Body of pancreas (tissue), 4 donors: Measurements from ENCODE around the gene ACYP2. TPM values are rescaled to one million over a fixed set of nuclear protein-coding genes. Genes with fewer than 3 reads are reported as not detected.

Experiments used
- ATAC-seq: fragments of 150-250 bp; one replicate; pipeline ENCODE4 v1.9.1; 2016
- DNase-seq, 4 donors: peaks; one replicate each; pipeline ENCODE4 v3.0.0-alpha.2; 2019
- H3K27ac ChIP-seq, 4 donors: fragments of 200-600 bp; sonication (generic); 1 replicate in 3 of 4; 2 replicates in 1 of 4; pipeline versions ENCODE4 v1.5.1 to v1.6.1; 2016 to 2019; ENCODE audit warnings: mild to moderate bottlenecking in 1 of 4, mixed read lengths in 1 of 4, moderate library complexity in 1 of 4
- H3K27me3 ChIP-seq, 2 donors: fragments of 200-600 bp; sonication (generic); one replicate each; pipeline ENCODE4 v1.6.0; 2016; ENCODE audit warnings: mild to moderate bottlenecking in 1 of 2
- H3K36me3 ChIP-seq, 2 donors: fragments of 200-600 bp; sonication (generic); replicated peaks in 1 of 2; 2 replicates each; pipeline ENCODE4 v1.5.1; 2016; ENCODE audit warnings: low read depth in 2 of 2; ENCODE audit not compliant: insufficient read depth in 1 of 2
- H3K4me1 ChIP-seq: fragments of 200-600 bp; sonication (generic); one replicate; pipeline ENCODE4 v1.6.0; 2016
- H3K4me3 ChIP-seq, 2 donors: fragments of 200-600 bp; sonication (generic); 1 replicate in 1 of 2; 2 replicates in 1 of 2; pipeline ENCODE4 v1.5.1; 2016 to 2019
- H3K9me3 ChIP-seq, 3 donors: fragments of 200-600 bp; sonication (generic); 1 replicate in 2 of 3; 2 replicates in 1 of 3; pipeline ENCODE4 v1.5.1; 2016
- CTCF ChIP-seq, 7 experiments: fragments of 450-650 bp in 4 of 7; fragments of 200-600 bp in 3 of 7; sonication (generic) in 3 of 7; IDR thresholded peaks; one replicate each; pipeline ENCODE4 v1.5.1; 2016 to 2019; ENCODE audit warnings: antibody characterized with exemption in 7 of 7
- POLR2A ChIP-seq, 3 donors: fragments of 450-650 bp; IDR thresholded peaks; one replicate each; pipeline ENCODE4 v1.6.1; 2016; ENCODE audit warnings: antibody characterized with exemption in 3 of 3, mild to moderate bottlenecking in 2 of 3
- WGBS, 2 donors: methylation state at CpG; one replicate each; pipeline ENCODE4 v1.1.5; 2017; 5-methylcytosine and 5-hydroxymethylcytosine counted together
- intact Hi-C: fragments of 100-400 bp; cut with DNase I; formaldehyde crosslinking; loops from one replicate; pipeline ENCODE4 v1.15.1; 2023
- small RNA-seq: library from RNA; depleted of rRNA; stranded (forward); fragments of <200 nt; gene quantifications from one replicate; pipeline ENCODE3, GENCODE V24; 2016
- total RNA-seq, 2 donors: library from RNA; depleted of rRNA; stranded (reverse); fragments of >200 nt; gene quantifications; one replicate each; pipeline ENCODE4 v1.1.0, GENCODE V29; 2016

Gene ACYP2
- total RNA-seq, 2 donors from 2014 or later, result 2.6 to 11.2 TPM

- Histone ChIP-seq H3K36me3 (no peaks in the 10 kb centered on the region), H3K4me1 (no peaks in the 10 kb centered on the region), H3K4me3 (no peak overlapping the region), H3K27ac (no peak overlapping the region), H3K9me3 (no peaks in the 10 kb centered on the region), H3K27me3 (no peaks in the 10 kb centered on the region)
- no peak for ATAC-seq
- intact Hi-C loops, result no loop called here
- no peak for TF ChIP-seq CTCF (IDR thresholded peaks at IDR 0.05)
- no peak for TF ChIP-seq POLR2A (IDR thresholded peaks at IDR 0.05)
- 54 to 97% methylated on average over 2 to 3 of the region's 3 CpGs for WGBS, 2 donors
- no peak for DNase-seq
Observed at GRCh38 chr2:54350426-54350825, 235.0 kb downstream of the ACYP2 start.

GRCh38 chr2:54353216-54353615, 237.8 kb downstream of the ACYP2 start:
- Histone ChIP-seq H3K27me3 (no peaks in the 10 kb centered on the region), H3K9me3 (no peaks in the 10 kb centered on the region), H3K36me3 (no peaks in the 10 kb centered on the region), H3K4me1 (no peaks in the 10 kb centered on the region), H3K4me3 (no peak overlapping the region), H3K27ac (no peak overlapping the region)
- no peak for TF ChIP-seq CTCF (IDR thresholded peaks at IDR 0.05)
- no peak for TF ChIP-seq POLR2A (IDR thresholded peaks at IDR 0.05)
- intact Hi-C loops, result no loop called here
- 83 to 84% methylated on average over 5 of the region's 5 CpGs for WGBS, 2 donors
- ATAC-seq (no peak), DNase-seq (no peak)

Small RNA genes lying within 50 kb of the gene (small RNA-seq; reads per million reads assigned to genes)
- gene RNU7-172P, result not detected

Other genes starting within 250 kb of the ACYP2 start
- gene PSME4, start 144.6 kb upstream of the ACYP2 start, total RNA-seq, result 10 to 100 TPM; 19.1 to 28.0 TPM
- not detected for gene TSPYL6, start 140.6 kb downstream of the ACYP2 start, total RNA-seq